ENCODE measurements around the gene SEMA6D.

- TF ChIP-seq CTCF (IDR thresholded peaks at IDR 0.05; ENCODE audit: low read length) (no peak), EZH2 (optimal IDR thresholded peaks at IDR 0.05; ENCODE audit: low read depth, low read length) (no peak)
Measured at GRCh38 chr15:47778263-47778770, 61.0 kb downstream of the SEMA6D start.

All from MM.1S (cell line).